NT2/D1 (cell line): Measurements from ENCODE around the gene TTLL11.

Experiments
- DNase-seq: peaks from one replicate; pipeline ENCODE4 v3.0.0-alpha.2; 2011; ENCODE audit warnings: low read depth, low spot score
- H3K27me3 ChIP-seq: 2 replicates; pipeline ENCODE4 v1.6.0; 2011; ENCODE audit warnings: mild to moderate bottlenecking; ENCODE audit not compliant: insufficient read length, insufficient read depth
- H3K36me3 ChIP-seq: 2 replicates; pipeline ENCODE4 v1.6.1; 2011; ENCODE audit warnings: mild to moderate bottlenecking, low read length, mixed read lengths; ENCODE audit not compliant: insufficient read depth, insufficient read length
- H3K4me1 ChIP-seq: 2 replicates; pipeline ENCODE4 v1.5.1; 2011; ENCODE audit not compliant: insufficient read depth, insufficient read length
- H3K4me3 ChIP-seq: 2 replicates; pipeline ENCODE4 v1.5.1; 2011; ENCODE audit warnings: low read depth; ENCODE audit not compliant: insufficient read length
- H3K9ac ChIP-seq: 2 replicates; pipeline ENCODE4 v1.6.0; 2011; ENCODE audit warnings: low read depth; ENCODE audit not compliant: insufficient read length
- H3K9me3 ChIP-seq: 2 replicates; pipeline ENCODE4 v1.5.1; 2011; ENCODE audit warnings: mild to moderate bottlenecking, low read length; ENCODE audit not compliant: insufficient read depth
- SUZ12 ChIP-seq: IDR thresholded peaks from 2 replicates; pipeline ENCODE4 v1.6.1; 2011; ENCODE audit not compliant: insufficient read length, insufficient read depth; ENCODE audit errors: extremely low read depth
- YY1 ChIP-seq: IDR thresholded peaks from 2 replicates; pipeline ENCODE4 v1.6.1; 2011; ENCODE audit not compliant: insufficient read length, insufficient read depth
- ZNF274 ChIP-seq: IDR thresholded peaks from 2 replicates; pipeline ENCODE4 v1.6.1; 2011; ENCODE audit warnings: mild to moderate bottlenecking, low read depth, low read length

Gene TTLL11

DNA sequence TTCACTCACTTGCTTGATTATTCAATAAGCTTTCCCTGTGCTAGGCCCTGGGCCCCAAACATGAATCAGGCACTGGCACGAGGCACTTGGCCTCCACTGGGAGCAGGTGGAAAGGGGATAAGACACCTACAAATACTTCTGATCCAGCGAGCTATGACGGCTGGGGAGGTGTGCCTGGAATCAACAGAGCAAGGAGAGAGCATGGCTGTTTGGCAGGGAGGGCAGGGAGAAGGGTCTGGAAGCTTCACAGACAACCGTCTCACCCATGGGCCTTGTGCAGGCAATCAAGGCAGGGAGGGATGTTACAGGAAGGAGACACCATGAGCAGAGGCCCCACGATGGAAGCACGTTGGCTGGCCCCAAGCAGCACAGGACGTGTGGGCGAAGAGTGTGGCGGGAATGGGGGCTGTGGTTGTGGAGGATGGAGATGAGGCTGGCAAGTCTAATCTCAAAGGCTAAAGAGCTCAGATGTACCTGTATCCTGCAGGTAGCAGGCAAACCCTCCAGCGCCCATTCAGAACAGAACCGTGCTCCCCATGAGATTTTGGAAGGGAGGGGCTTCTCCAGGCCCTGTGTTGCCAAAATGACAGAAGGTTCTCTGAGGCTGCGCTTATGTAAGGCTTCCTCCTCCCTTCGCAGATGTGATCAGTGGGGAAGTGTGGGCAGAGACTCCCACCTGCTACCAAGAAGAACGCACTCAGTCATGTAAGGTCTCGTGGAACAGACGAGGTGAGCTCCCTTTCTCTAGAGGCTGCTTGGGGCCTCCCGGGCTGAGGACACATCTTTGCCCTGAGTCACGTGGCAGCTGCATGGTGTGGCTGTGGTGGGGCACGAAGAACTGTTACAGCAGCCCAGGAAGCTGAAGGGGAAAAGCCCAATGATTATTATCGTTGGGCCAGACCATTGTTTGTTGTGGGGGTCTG, 252.0 kb downstream of the TTLL11 start:
- Histone ChIP-seq H3K9ac (no peak overlapping the region), H3K9me3 (no peaks in the 10 kb centered on the region; the same call in none of the 2 replicates), H3K27me3 (peaks cover 3% of the 10 kb centered on the region), H3K4me3 (no peak overlapping the region), H3K4me1 (peaks cover 6% of the 10 kb centered on the region), H3K36me3 (no peaks in the 10 kb centered on the region)
- no peak for TF ChIP-seq SUZ12
- no peak for TF ChIP-seq ZNF274
- TF ChIP-seq YY1 = no peak
- no peak for DNase-seq

DNA sequence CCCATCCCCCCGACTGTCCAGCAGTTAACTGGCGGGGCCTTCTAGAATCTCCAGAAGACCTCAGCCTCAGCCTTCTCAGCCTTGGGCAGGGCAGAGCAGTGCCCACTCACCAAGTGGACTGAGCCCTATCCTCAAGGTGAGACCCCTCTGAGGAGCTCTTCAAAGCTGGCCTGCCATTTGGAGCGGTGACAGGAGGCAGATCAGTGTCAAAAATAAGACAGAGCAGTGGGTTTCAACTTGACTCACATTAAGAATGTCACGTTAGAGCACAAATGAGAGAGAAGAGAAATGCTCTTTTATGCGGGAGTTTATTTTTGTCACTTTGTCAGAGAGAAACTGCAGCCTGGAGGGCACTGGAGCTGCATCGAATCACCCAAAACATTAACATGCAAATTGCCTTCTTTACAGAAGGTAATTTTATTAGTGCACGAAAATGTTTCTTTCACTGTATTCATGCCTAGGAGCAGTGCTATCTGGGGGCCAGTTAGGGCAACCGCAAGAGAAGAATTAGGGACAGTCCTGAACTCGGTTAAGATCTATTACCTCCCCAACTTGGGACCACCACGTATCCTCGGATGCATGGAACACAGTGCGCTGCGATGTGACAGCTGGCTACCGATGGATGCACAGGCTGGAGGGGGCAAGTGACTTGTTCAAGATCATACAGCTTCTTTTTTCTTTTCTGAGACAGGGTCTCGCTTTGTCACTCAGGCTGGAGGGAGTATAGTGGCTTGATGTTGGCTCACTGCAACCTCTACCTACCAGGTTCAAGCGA, 253.2 kb downstream of the TTLL11 start:
- Histone ChIP-seq H3K27me3 (peaks cover 3% of the 10 kb centered on the region), H3K9ac (no peak overlapping the region), H3K36me3 (no peaks in the 10 kb centered on the region), H3K9me3 (no peaks in the 10 kb centered on the region; the same call in none of the 2 replicates), H3K4me3 (no peak overlapping the region), H3K4me1 (peaks cover 6% of the 10 kb centered on the region)
- no peak for DNase-seq
- TF ChIP-seq ZNF274 (no peak), YY1 (no peak), SUZ12 (no peak)

DNA sequence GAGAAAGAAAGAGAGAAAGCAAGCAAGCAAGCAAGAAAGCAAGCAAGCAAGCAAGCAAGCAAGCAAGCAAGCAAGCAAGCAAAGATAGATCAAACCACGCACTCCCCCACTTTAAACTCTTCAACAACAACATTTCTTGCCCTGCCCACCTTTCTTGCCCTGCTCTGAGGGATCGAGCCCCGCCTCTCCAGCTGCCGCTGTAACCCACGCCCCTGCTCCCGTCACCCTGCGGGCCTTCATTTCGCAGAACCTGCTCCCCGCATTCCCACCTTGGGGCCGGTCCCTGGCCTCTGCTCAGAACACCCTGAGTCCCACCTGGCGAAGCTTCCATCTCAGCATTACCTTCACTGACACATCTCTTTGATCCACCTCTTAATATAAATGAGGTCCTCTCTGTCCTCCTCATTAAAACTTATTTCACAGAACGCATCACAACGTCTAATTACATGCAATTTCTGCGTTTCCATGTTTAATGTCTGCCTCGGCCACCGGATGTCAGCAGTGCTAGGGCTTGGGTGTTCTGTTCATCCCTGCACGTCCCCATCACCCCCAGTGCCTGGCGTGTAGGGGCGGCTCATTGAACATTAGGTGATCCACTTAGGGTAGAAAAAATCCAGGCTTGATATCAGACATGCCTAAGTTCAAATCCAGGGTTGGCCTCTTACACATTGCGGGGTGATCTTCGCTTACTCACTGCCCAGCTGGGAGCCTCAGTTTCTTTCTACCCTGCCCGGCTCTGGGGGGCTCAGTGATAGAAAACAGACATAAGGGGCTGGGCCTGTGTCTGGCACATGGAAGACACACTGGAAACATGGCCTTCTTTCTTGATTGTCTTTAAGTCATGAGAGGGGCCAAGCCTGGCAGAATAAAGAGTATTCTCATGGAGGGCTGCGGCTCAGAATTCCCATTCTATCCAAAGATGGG, 254.1 kb downstream of the TTLL11 start:
- no peaks in the 10 kb centered on the region for H3K36me3 ChIP-seq
- no peak overlapping the region for H3K4me3 ChIP-seq
- peaks cover 3% of the 10 kb centered on the region for H3K27me3 ChIP-seq
- no peak for DNase-seq
- no peaks in the 10 kb centered on the region for H3K9me3 ChIP-seq
- no peak for TF ChIP-seq ZNF274
- TF ChIP-seq YY1 = no peak
- TF ChIP-seq SUZ12 = no peak
- H3K9ac ChIP-seq = no peak overlapping the region
- H3K4me1 ChIP-seq = peaks cover 6% of the 10 kb centered on the region

DNA sequence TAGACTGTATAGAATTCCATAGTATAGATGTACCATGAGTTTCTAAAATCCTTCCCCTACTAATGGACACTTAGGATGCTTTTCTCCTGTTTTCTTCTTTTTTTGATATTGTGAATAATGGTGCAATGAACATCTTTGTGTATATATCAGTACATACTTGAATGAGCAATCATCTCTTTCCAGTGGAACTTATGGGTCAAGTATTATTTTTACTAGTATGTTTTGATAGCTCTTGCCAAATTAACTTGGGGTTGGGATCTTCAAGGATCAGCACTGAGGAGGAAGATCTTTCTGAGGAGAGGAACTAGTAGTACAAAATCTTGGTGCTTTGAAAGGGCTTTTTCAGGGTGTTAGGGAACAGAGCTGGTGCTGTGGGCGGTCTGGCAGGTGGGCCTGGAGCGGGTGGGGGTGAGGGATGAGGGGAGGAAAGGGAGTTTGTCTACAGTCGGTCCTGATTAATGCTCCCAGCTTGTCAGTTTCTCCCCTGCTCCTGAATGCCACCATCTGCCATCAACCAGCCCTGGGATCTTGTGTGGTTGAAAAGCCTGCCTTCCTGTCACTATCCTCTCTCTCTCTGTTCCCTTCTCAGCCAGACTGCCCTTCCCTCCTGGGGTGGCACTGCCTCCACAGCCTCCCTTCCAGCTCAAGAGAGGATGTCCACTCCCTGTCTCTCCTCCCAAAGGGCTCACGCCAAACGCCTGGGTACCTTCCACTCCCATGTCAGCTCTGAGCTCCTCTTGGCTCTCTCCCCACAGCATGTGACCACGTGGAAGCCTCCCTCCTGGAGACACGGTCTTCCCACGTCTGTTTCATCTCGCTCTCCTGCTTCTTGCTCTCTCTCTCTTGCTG, 255.8 kb downstream of the TTLL11 start:
- TF ChIP-seq ZNF274 (no peak), SUZ12 (no peak), YY1 (no peak)

DNA sequence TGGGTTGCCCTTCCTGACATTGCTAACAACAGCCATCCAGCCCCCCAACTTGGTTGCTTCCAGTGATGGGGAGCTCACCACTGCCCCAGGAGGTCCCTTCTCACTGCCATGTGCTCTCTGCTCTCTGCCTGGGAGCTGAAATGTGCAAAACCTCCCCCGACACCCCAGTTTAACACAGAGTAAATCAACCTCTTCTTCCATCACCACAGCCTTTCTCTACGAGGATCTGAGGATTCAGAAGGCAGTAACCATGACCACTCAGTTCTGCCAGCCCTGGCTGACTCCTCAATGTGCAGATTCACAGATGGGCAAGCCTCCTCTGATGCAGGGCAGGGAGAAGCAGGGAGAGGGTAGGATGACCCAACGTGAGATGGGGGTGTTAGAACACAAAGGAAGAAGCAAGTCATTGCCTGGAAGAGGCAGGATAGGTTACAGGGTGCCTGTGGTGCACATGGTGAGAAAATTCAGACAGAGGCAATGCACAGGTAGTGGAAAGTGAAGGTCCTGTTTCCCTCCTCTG, 256.7 kb downstream of the TTLL11 start:
- no peak for TF ChIP-seq YY1
- TF ChIP-seq SUZ12 = no peak
- no peak for TF ChIP-seq ZNF274
- no peak for DNase-seq
- Histone ChIP-seq H3K4me1 (peaks cover 6% of the 10 kb centered on the region), H3K36me3 (no peaks in the 10 kb centered on the region), H3K27me3 (peaks cover 3% of the 10 kb centered on the region), H3K9ac (no peak overlapping the region), H3K4me3 (no peak overlapping the region), H3K9me3 (no peaks in the 10 kb centered on the region)

More for the DNA sequence above, 255.8 kb downstream of the TTLL11 start:
- Histone ChIP-seq H3K9ac (no peak overlapping the region), H3K4me3 (no peak overlapping the region), H3K9me3 (no peaks in the 10 kb centered on the region), H3K36me3 (no peaks in the 10 kb centered on the region), H3K27me3 (peaks cover 3% of the 10 kb centered on the region), H3K4me1 (peaks cover 6% of the 10 kb centered on the region)
- no peak for DNase-seq
